Non-pigmented ciliary epithelial cell (primary cell): ENCODE data around the gene CBR4.
"Not testable (repeated sequence)": the region's sequence is repeated elsewhere in the genome, so short reads cannot be mapped to it uniquely, and the experiment has no call there.

ENCODE experiments used
- DNase-seq: peaks from one replicate; pipeline ENCODE4 v3.0.0-alpha.2; 2010; ENCODE audit warnings: low read depth

Gene CBR4

GRCh38 chr4:168993714-168994510 lies 16.1 kb downstream of the CBR4 start:
- no peak for DNase-seq

DNA sequence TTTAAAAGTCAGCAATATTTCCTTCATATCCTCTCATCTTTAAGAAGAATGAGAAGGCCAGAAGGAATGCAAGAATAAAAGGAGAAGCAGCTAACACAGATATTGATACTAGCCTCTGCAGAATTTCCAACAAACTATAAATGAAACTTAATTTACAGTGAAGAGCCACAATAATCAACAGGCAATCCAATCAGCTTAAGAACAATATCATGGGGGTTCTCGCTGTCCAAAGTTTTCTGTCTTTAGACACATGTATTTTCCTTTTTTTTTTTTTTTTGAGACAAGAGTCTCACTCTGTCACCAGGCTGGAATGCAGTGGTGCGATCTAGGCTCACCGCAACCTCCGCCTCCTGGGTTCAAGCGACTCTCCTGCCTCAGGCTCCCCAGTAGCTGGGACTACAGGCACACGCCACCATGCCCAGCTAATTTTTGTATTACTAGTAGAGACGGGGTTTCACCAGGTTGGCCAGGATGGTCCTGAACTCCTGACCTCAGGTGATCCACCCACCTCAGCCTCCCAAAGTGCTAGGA lies 17.0 kb downstream of the CBR4 start:
- DNase-seq = not testable (repeated sequence)

- no peak for DNase-seq
These were observed 28.1 kb downstream of the CBR4 start for GRCh38 chr4:168981942-168982341.

- DNase-seq = no peak
These were observed 28.6 kb downstream of the CBR4 start for GRCh38 chr4:168981460-168981859.

GRCh38 chr4:168979338-168979737 lies 30.7 kb downstream of the CBR4 start:
- no peak for DNase-seq

DNA sequence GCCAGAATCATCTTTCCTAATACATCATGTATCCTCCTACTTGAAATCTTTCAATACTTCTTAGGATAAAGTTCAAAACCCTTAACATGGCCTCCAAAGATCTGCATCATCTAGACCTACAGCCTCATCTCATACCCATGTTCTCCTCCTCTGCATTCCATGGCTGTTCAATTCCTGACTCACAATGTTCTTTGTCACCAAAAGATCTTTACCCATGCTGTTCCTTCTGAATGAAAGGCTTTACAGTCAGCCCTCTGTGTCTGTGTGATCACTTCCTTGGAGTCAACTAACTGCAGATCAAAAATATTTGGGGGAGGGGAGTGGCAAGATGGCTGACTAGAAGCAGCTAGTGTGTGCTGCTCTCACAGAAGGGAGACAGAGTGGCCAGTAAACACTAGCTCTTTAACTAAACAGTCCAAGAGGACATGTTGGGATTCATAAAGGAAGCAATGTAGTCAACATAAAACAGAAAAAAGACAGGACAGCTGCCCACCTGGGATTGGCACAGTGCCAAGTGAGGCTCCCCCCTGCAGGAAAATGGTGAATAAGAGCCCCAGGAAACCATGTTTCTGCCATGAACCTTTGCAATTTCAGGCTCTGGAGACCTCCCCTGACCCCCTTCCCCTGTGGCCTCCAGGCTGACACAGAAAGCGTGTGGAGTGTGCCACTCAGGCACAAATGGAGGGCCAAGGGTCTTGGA lies 31.9 kb downstream of the CBR4 start:
- peak; percentile 48 for DNase-seq

DNA sequence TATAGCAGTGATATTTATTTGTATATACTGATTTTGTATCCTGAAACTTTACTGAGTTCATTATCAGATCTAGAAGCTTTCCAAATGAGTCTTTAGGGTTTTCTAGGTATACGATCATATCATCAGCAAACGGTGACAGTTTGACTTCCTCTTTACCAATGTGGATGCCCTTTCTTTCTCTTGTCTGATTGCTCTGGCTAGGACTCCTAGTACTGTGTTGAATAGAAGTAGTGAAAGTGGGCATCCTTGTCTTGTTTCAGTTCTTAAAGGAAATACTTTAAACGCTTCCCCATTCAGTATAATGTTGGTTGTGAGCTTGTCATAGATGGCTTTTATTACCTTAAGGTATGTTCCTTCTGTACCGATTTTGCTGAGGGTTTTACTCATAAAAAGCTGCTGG lies 37.5 kb downstream of the CBR4 start:
- no peak for DNase-seq

DNA sequence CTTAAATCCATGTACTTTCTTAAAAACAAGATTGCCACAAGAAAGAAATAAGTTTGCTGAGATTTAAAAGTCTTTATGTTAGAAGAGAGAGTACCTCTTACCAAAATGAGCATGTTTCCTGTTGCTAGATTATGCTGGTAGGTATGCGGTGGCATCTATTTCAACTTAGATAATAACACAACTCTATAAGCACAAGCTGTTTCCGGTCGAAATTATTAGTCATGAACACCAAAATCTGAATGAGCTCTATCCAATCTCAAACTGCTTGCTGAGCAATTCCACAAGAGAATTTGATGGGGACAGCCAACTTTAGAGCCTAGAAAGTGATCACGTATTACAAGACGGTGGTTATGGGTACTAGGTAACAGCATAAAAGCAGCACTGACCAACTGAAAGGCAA lies 49.3 kb downstream of the CBR4 start:
- no peak for DNase-seq

DNA sequence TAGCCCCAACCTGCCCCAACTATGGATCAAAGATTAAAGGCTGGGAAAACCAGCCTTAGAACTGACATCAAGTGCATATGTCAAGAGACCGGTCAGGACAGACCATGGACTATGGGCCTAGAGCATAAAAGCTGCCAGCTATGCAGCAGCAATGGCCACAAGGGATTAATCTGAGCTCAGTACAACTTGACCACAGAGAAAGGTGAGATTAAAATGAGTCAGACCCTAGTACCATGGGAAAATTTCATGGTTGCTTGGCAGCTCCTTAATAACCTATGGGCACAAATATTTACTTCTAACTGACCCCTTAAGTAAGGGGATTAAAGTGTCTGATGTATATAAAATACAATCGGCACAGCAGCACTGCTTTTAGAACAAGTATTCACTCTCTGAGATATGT lies 54.4 kb downstream of the CBR4 start:
- DNase-seq = no peak

DNA sequence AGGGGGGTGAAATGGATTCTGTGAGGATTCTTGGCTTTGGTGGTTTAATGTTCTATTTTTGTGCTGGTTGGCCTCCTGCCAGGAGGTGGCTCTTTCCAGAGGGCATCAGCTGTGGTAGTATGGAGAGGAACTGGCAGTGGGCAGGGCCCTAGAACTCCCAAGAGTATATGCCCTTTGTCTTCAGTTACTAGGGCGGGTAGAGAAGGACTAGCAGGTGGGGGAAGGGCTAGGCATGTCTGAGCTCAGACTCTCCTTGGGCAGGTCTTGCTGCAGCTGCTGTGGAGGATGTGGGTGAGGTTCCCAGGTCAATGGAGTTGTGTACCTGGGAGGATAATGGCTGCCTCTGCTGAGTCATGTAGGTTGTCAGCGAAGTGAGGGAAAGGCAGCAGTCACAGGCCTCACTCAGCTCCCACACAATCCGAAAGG lies 57.2 kb downstream of the CBR4 start:
- not testable (repeated sequence) for DNase-seq

DNA sequence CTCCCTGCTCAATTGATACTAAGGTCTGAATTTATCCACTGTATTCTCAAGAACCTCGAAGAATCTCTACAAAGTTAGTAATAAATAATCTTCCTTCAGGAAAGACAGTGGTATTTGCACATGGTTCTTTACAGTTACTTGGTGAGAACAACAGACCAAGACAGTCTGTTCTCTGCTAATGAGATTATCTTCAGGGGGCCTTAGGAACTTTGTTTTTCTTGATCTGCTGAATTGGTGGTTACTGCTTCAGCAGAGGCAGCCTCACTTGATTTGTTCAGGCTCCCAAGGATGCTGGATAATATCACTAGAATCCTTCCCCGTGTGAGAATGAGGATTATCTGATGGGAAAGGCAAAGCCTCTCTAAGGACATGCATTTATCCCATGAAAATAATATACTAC lies 64.8 kb downstream of the CBR4 start:
- DNase-seq = no peak

DNA sequence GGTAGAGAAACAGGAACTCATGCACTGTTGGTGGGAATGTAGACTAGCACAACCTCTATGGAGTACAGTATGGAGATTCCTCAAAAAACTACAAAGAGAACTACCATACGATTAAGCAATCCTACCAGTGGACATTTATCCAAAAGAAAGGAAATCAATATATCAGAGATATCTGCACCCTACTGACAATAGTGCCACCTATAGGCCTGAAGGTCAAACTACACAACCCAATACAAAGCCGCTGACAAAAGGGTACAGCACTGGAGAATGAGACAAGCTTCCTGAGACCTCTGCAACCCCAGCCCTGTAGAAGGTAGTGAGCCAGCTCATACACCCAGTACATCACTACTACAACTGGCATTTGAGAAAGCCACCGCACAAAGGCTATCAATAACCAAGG lies 67.1 kb downstream of the CBR4 start:
- DNase-seq = no peak
